ENCODE data around the gene ALK. TPM values are rescaled to one million over a fixed set of nuclear protein-coding genes. Genes with fewer than 3 reads are reported as not detected.

The ALK gene
- total and polyA plus RNA-seq, 10 of the 15 experiments (the other 5 are each of a cell fraction or from before 2014, with no cell fraction given) = 0.11 TPM; not detected in 9

DNA sequence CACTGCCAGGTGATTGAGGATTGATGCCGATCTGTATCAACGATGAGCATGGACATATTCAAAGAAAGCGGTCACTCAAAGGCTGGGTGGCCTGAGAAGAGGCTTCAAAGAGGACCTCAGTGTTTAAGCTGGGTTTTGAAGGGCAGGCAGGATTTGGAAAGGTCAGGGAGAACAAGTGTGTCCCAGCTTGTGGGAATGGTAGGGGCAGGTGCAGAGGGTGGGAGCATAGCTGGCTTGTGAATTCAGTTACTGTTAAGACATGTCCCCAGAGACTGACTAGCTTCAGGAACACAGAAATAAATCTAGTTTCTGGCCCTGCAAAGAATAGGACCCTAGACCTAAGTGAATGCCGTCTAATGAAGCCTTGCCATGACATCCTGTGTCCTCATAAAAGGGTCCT lies 442.7 kb downstream of the ALK start:
- no peak overlapping the region for H3K27ac ChIP-seq (ENCODE audit: control insufficient read depth, insufficient read depth)
- FAIRE-seq (no peak), ATAC-seq (no peak), DNase-seq (ENCODE audit: low read depth, low spot score) (no peak)
- no peaks in the 10 kb centered on the region for H4K20me1 ChIP-seq (ENCODE audit: control insufficient read depth, insufficient read depth)
- H3K9me3 ChIP-seq (replicated peaks; ENCODE audit: control insufficient read depth, insufficient read depth, low read length) = no peaks in the 10 kb centered on the region
- H3K27me3 ChIP-seq (replicated peaks in 1 of 2; ENCODE audit: control insufficient read depth in 2 of 2, insufficient read depth in 2 of 2, low read length in 1 of 2) = peaks cover 0 to 2% of the 10 kb centered on the region in 2 experiments; a peak in 1 of 4 replicates
- in situ Hi-C loops (cut with MboI) = no loop called here
- no peak overlapping the region for H2AFZ ChIP-seq (ENCODE audit: control insufficient read depth, low read depth, low read length)
- no TSS peak for BruUV-seq (replicated peaks)
- SMC1A ChIA-PET (ENCODE audit: uncharacterized antibody, unreplicated experiment) = no interaction called here
- TF ChIP-seq SIN3A (IDR thresholded peaks at IDR 0.05; ENCODE audit: low read depth, low read length) (no peak), TCF12 (IDR thresholded peaks at IDR 0.05; ENCODE audit: low read depth, low read length) (no peak), NR2C2 (IDR thresholded peaks at IDR 0.05; ENCODE audit: borderline replicate concordance, control insufficient read depth, insufficient read length, low read depth) (no peak), RBBP5 (conservative IDR thresholded peaks at IDR 0.05) (no peak)
- no peak overlapping the region for H3K4me3 ChIP-seq
- H3K9ac ChIP-seq (ENCODE audit: control insufficient read depth, insufficient read depth, low read length) = no peak overlapping the region
- H3K79me2 ChIP-seq (ENCODE audit: control insufficient read depth, insufficient read depth, low read length) = no peaks in the 10 kb centered on the region
- 43% methylated on average over 4 of the region's 4 CpGs for WGBS (ENCODE audit: insufficient coverage, insufficient replicate concordance, low lambda C conversion rate, missing lambda C conversion rate)
- RAD21 ChIA-PET (ENCODE audit: unreplicated experiment) = no interaction called here
- intact Hi-C loops (cut with micrococcal nuclease; ENCODE audit: unreplicated experiment) = no loop called here
- CTCF ChIA-PET = no interaction called here
- no peaks in the 10 kb centered on the region for H3K4me1 ChIP-seq (ENCODE audit: control insufficient read depth, insufficient read depth, low read length)
- no peak overlapping the region for H3K4me2 ChIP-seq (ENCODE audit: control insufficient read depth, insufficient read depth)
- POLR2A ChIA-PET = no interaction called here
- no peaks in the 10 kb centered on the region for H3K36me3 ChIP-seq (ENCODE audit: control insufficient read depth in 2 of 2, insufficient read depth in 2 of 2, low read length in 1 of 2)

DNA sequence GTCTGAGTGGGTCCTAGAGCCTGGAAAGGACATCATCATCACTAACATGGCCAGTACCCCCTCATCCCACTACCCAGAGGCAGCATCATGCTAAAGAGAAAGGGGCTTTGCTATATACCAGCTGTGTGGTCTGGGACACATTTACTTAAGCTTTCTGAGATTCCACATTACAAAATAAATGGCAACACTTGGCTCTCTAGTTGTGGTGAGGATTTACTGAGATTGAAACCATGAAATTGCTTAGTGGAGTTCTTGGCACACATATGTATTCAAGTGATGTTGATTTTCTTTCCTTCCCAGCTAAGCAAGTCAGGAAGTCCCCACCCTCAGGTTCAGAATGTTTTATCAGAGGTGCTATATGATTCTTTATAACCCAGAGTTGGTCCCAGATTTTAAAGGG lies 444.2 kb downstream of the ALK start:
- CTCF ChIA-PET = no interaction called here

More for the DNA sequence above, 444.2 kb downstream of the ALK start:
- ChIA-PET RAD21 (ENCODE audit: unreplicated experiment) (no interaction called here), POLR2A (no interaction called here), SMC1A (ENCODE audit: uncharacterized antibody, unreplicated experiment) (no interaction called here)
- no peaks in the 10 kb centered on the region for H3K9me3 ChIP-seq (replicated peaks; ENCODE audit: control insufficient read depth, insufficient read depth, low read length)
- no peak for DNase-seq (ENCODE audit: low read depth, low spot score)
- H3K9ac ChIP-seq (ENCODE audit: control insufficient read depth, insufficient read depth, low read length) = no peak overlapping the region
- intact Hi-C loops (cut with micrococcal nuclease; ENCODE audit: unreplicated experiment) = no loop called here
- no peak for ATAC-seq
- TF ChIP-seq JUNB (IDR thresholded peaks at IDR 0.05) = no peak
- TF ChIP-seq CHD2 (IDR thresholded peaks at IDR 0.05; ENCODE audit: borderline replicate concordance, low read depth, low read length) = no peak
- no peak for TF ChIP-seq RUNX3 (IDR thresholded peaks at IDR 0.05; ENCODE audit: low read length)
- TF ChIP-seq PAX5 (IDR thresholded peaks at IDR 0.05; ENCODE audit: borderline replicate concordance, low read depth, low read length) = no peak
- TF ChIP-seq IKZF1 (conservative IDR thresholded peaks at IDR 0.05) = no peak
- no peak for TF ChIP-seq ZBED1 (IDR thresholded peaks at IDR 0.05; ENCODE audit: borderline replicate concordance)
- TF ChIP-seq, protein P1, sequence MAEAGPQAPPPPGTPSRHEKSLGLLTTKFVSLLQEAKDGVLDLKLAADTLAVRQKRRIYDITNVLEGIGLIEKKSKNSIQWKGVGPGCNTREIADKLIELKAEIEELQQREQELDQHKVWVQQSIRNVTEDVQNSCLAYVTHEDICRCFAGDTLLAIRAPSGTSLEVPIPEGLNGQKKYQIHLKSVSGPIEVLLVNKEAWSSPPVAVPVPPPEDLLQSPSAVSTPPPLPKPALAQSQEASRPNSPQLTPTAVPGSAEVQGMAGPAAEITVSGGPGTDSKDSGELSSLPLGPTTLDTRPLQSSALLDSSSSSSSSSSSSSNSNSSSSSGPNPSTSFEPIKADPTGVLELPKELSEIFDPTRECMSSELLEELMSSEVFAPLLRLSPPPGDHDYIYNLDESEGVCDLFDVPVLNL (IDR thresholded peaks at IDR 0.05; ENCODE audit: low read depth, low read length) = no peak
- TF ChIP-seq FOS (IDR thresholded peaks at IDR 0.05; ENCODE audit: borderline replicate concordance, extremely low read depth, insufficient read length) = no peak
- TF ChIP-seq TCF3 (IDR thresholded peaks at IDR 0.05; ENCODE audit: borderline replicate concordance, insufficient read depth, low read depth, low read length) = no peak
- TF ChIP-seq TCF12 (IDR thresholded peaks at IDR 0.05; ENCODE audit: low read depth, low read length) = no peak
- no peak for TF ChIP-seq DPF2 (IDR thresholded peaks at IDR 0.05)
- TF ChIP-seq, protein P2, sequence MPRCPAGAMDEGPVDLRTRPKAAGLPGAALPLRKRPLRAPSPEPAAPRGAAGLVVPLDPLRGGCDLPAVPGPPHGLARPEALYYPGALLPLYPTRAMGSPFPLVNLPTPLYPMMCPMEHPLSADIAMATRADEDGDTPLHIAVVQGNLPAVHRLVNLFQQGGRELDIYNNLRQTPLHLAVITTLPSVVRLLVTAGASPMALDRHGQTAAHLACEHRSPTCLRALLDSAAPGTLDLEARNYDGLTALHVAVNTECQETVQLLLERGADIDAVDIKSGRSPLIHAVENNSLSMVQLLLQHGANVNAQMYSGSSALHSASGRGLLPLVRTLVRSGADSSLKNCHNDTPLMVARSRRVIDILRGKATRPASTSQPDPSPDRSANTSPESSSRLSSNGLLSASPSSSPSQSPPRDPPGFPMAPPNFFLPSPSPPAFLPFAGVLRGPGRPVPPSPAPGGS (IDR thresholded peaks at IDR 0.05; ENCODE audit: borderline replicate concordance, insufficient read depth, low read depth, low read length, poor library complexity, severe bottlenecking) = no peak
- no peak for TF ChIP-seq NR2C1 (IDR thresholded peaks at IDR 0.05)
- TF ChIP-seq BCL11A (IDR thresholded peaks at IDR 0.05; ENCODE audit: low read depth, low read length) = no peak
- no peak for TF ChIP-seq CBX5 (IDR thresholded peaks at IDR 0.05; ENCODE audit: low read depth)
- BruUV-seq (replicated peaks) = no TSS peak
- no peaks in the 10 kb centered on the region for H3K4me1 ChIP-seq (ENCODE audit: control insufficient read depth, insufficient read depth, low read length)
- H2AFZ ChIP-seq (ENCODE audit: control insufficient read depth, low read depth, low read length) = no peak overlapping the region
- no peak for FAIRE-seq
- H3K79me2 ChIP-seq (ENCODE audit: control insufficient read depth, insufficient read depth, low read length) = no peaks in the 10 kb centered on the region
- H3K27me3 ChIP-seq (replicated peaks in 1 of 2; ENCODE audit: control insufficient read depth in 2 of 2, insufficient read depth in 2 of 2, low read length in 1 of 2) = peaks cover 0 to 2% of the 10 kb centered on the region in 2 experiments; a peak in 1 of 4 replicates
- in situ Hi-C loops (cut with MboI) = no loop called here
- no peak overlapping the region for H3K4me2 ChIP-seq (ENCODE audit: control insufficient read depth, insufficient read depth)
- H3K27ac ChIP-seq (ENCODE audit: control insufficient read depth, insufficient read depth) = no peak overlapping the region
- H3K36me3 ChIP-seq (ENCODE audit: control insufficient read depth in 2 of 2, insufficient read depth in 2 of 2, low read length in 1 of 2) = no peaks in the 10 kb centered on the region
- no peaks in the 10 kb centered on the region for H4K20me1 ChIP-seq (ENCODE audit: control insufficient read depth, insufficient read depth)
- H3K4me3 ChIP-seq = no peak overlapping the region

Measured in GM12878 (cell line).